ENCODE data around the gene GAA. TPM values are rescaled to one million over a fixed set of nuclear protein-coding genes. Genes with fewer than 3 reads are reported as not detected.

Gene GAA
- total and polyA plus RNA-seq, 9 donors = 2.4 to 77.3 (median 25.6) TPM

- Histone ChIP-seq H3K27ac (no peak overlapping the region), H3K4me3 (no peak overlapping the region), H3K27me3 (no peaks in the 10 kb centered on the region), H3K4me1 (ENCODE audit: insufficient read depth) (peaks cover 18% of the 10 kb centered on the region), H3K36me3 (no peaks in the 10 kb centered on the region), H3K9me3 (no peaks in the 10 kb centered on the region)
- DNase-seq = no peak
- 68 to 83% (median 74%) methylated on average over 8 of the region's 8 CpGs for WGBS, 3 donors
- intact Hi-C loops (cut with DNase I) = loop anchor here in 1 of 4 donors (1.0 kb wide), 1 partner anchor 47 kb away; no protein-coding TSS in a partner anchor
- TF ChIP-seq, protein P1, sequence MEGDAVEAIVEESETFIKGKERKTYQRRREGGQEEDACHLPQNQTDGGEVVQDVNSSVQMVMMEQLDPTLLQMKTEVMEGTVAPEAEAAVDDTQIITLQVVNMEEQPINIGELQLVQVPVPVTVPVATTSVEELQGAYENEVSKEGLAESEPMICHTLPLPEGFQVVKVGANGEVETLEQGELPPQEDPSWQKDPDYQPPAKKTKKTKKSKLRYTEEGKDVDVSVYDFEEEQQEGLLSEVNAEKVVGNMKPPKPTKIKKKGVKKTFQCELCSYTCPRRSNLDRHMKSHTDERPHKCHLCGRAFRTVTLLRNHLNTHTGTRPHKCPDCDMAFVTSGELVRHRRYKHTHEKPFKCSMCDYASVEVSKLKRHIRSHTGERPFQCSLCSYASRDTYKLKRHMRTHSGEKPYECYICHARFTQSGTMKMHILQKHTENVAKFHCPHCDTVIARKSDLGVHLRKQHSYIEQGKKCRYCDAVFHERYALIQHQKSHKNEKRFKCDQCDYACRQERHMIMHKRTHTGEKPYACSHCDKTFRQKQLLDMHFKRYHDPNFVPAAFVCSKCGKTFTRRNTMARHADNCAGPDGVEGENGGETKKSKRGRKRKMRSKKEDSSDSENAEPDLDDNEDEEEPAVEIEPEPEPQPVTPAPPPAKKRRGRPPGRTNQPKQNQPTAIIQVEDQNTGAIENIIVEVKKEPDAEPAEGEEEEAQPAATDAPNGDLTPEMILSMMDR (IDR thresholded peaks at IDR 0.05) = no peak
- TF ChIP-seq EP300 (IDR thresholded peaks at IDR 0.05) = no peak
- no peak for TF ChIP-seq POLR2A (IDR thresholded peaks at IDR 0.05)
Observed at GRCh38 chr17:80064696-80065095, 36.7 kb upstream of the GAA start.

GRCh38 chr17:80065478-80066170 is 35.8 kb upstream of the GAA start:
- Histone ChIP-seq H3K9me3 (no peaks in the 10 kb centered on the region), H3K4me1 (ENCODE audit: insufficient read depth) (peaks cover 20% of the 10 kb centered on the region), H3K27me3 (no peaks in the 10 kb centered on the region), H3K27ac (no peak overlapping the region), H3K4me3 (no peak overlapping the region), H3K36me3 (no peaks in the 10 kb centered on the region)
- intact Hi-C loops (cut with DNase I) = no loop called here
- TF ChIP-seq POLR2A (IDR thresholded peaks at IDR 0.05) (no peak), EP300 (IDR thresholded peaks at IDR 0.05) (no peak)
- TF ChIP-seq, protein P1 (IDR thresholded peaks at IDR 0.05) = no peak
- DNase-seq = no peak
- WGBS, 3 donors = 84 to 85% (median 85%) methylated on average over 32 of the region's 32 CpGs

GRCh38 chr17:80067393-80067986 is 33.9 kb upstream of the GAA start:
- Histone ChIP-seq H3K4me1 (ENCODE audit: insufficient read depth) (peaks cover 25% of the 10 kb centered on the region), H3K4me3 (no peak overlapping the region), H3K27me3 (no peaks in the 10 kb centered on the region), H3K36me3 (no peaks in the 10 kb centered on the region), H3K9me3 (no peaks in the 10 kb centered on the region), H3K27ac (no peak overlapping the region)
- DNase-seq = no peak
- 94 to 96% (median 95%) methylated on average over 31 of the region's 31 CpGs for WGBS, 3 donors
- intact Hi-C loops (cut with DNase I) = no loop called here
- TF ChIP-seq, protein P1 (IDR thresholded peaks at IDR 0.05) = no peak
- TF ChIP-seq EP300 (IDR thresholded peaks at IDR 0.05) = no peak

DNA sequence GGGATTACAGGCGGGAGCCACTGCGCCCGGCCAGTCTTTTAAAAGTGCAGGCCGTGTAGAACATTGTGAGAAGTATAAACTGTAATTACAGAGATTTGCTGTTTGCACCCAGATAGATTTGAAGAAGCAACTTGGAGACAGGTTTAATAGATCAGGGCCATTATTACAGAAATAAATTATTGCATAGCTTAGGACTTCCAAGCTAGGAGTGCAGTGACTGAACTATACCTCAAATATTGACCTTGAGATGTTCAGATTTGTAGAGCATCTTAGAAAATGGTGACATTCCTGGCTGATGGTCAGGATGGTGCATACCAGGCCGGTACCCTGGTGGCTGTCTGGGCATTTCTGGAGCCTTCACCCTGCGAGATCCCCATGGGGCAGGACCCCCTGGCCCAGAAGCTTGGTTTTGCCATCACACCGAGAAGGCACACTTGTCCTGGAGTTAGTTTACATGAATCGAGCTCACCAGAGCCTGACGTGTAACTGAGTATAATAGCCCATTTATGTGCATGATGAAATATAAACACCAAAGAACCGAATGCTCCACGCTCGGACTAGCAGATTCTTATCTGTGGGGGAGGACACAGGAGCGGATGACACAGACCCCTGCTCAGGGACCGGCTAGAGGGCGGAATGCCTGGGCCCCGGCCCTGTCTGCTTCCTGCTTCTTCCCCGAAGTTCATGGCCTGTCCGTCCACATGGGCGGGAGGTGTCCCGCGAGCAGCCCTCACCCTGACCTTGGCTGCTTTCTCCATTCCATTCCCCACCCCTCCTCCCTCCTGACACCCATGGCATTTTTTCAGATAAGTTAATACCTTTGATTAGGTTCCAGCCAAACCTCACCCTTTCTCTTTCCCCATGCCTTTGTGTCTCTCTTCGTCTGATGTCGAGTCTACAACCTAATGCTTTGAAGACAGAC is 32.8 kb upstream of the GAA start:
- Histone ChIP-seq H3K4me3 (no peak overlapping the region), H3K4me1 (ENCODE audit: insufficient read depth) (peaks cover 25% of the 10 kb centered on the region), H3K27me3 (no peaks in the 10 kb centered on the region), H3K9me3 (no peaks in the 10 kb centered on the region), H3K36me3 (no peaks in the 10 kb centered on the region), H3K27ac (peak overlapping the region; percentile 31 to 85)
- DNase-seq = peak; percentile 53 to 75 (median 55)
- WGBS, 3 donors = 33 to 39% (median 33%) methylated on average over 23 of the region's 23 CpGs
- TF ChIP-seq POLR2A (IDR thresholded peaks at IDR 0.05) (no peak), EP300 (IDR thresholded peaks at IDR 0.05) (no peak)
- TF ChIP-seq, protein P1 (IDR thresholded peaks at IDR 0.05) = no peak
- intact Hi-C loops (cut with DNase I) = no loop called here
